Measurements from ENCODE around the gene POU1F1.

Gene POU1F1

GRCh38 chr3:87225659-87226058 is 50.7 kb downstream of the POU1F1 start:
- Histone ChIP-seq H3K4me3 (ENCODE audit: low read depth, low read length) (peak overlapping the region; percentile 79), H3K79me2 (ENCODE audit: control insufficient read depth, insufficient read depth, low read length, unreplicated experiment) (peaks cover 35% of the 10 kb centered on the region), H3K27ac (ENCODE audit: low read depth, low read length) (no peak overlapping the region), H3K36me3 (ENCODE audit: insufficient read depth, low read length) (no peaks in the 10 kb centered on the region), H2AFZ (ENCODE audit: low read length, unreplicated experiment) (no peak overlapping the region), H3K4me1 (ENCODE audit: control insufficient read depth, insufficient read depth, low read length, unreplicated experiment) (peaks cover 12% of the 10 kb centered on the region), H3K27me3 (ENCODE audit: insufficient read depth, low read length) (no peaks in the 10 kb centered on the region)

- no peak overlapping the region for H2AFZ ChIP-seq (ENCODE audit: low read length, unreplicated experiment)
- H3K27ac ChIP-seq (ENCODE audit: low read depth, low read length) = no peak overlapping the region
- no peaks in the 10 kb centered on the region for H3K4me1 ChIP-seq (ENCODE audit: control insufficient read depth, insufficient read depth, low read length, unreplicated experiment)
- no peaks in the 10 kb centered on the region for H3K27me3 ChIP-seq (ENCODE audit: insufficient read depth, low read length)
- H3K4me3 ChIP-seq (ENCODE audit: low read depth, low read length) = no peak overlapping the region
- H3K36me3 ChIP-seq (ENCODE audit: insufficient read depth, low read length) = no peaks in the 10 kb centered on the region
- H3K79me2 ChIP-seq (ENCODE audit: control insufficient read depth, insufficient read depth, low read length, unreplicated experiment) = no peaks in the 10 kb centered on the region
Observed at GRCh38 chr3:87219611-87220010, 56.8 kb downstream of the POU1F1 start.

GRCh38 chr3:87218560-87218959 is 57.8 kb downstream of the POU1F1 start:
- Histone ChIP-seq H3K79me2 (ENCODE audit: control insufficient read depth, insufficient read depth, low read length, unreplicated experiment) (no peaks in the 10 kb centered on the region), H3K27ac (ENCODE audit: low read depth, low read length) (no peak overlapping the region), H3K27me3 (ENCODE audit: insufficient read depth, low read length) (no peaks in the 10 kb centered on the region), H3K4me3 (ENCODE audit: low read depth, low read length) (no peak overlapping the region), H3K36me3 (ENCODE audit: insufficient read depth, low read length) (no peaks in the 10 kb centered on the region), H3K4me1 (ENCODE audit: control insufficient read depth, insufficient read depth, low read length, unreplicated experiment) (no peaks in the 10 kb centered on the region), H2AFZ (ENCODE audit: low read length, unreplicated experiment) (no peak overlapping the region)
